Raji (cell line): ENCODE results near the gene TGFBR3.

Experiments
- POLR2A ChIP-seq: IDR thresholded peaks from 2 replicates; pipeline ENCODE4 v1.6.1; 2011; ENCODE audit warnings: low read depth, low read length, control low read depth; ENCODE audit not compliant: insufficient read depth

Gene TGFBR3

GRCh38 chr1:91684481-91685196 is 201.3 kb downstream of the TGFBR3 start:
- no peak for TF ChIP-seq POLR2A

GRCh38 chr1:91683598-91683951 is 202.4 kb downstream of the TGFBR3 start:
- no peak for TF ChIP-seq POLR2A

GRCh38 chr1:91682882-91683597 is 202.9 kb downstream of the TGFBR3 start:
- no peak for TF ChIP-seq POLR2A

GRCh38 chr1:91680556-91681155 is 205.3 kb downstream of the TGFBR3 start:
- no peak for TF ChIP-seq POLR2A

GRCh38 chr1:91679446-91679845 is 206.5 kb downstream of the TGFBR3 start:
- no peak for TF ChIP-seq POLR2A

- no peak for TF ChIP-seq POLR2A
Observed at GRCh38 chr1:91676030-91676429, 209.9 kb downstream of the TGFBR3 start.

GRCh38 chr1:91674107-91674506 is 211.8 kb downstream of the TGFBR3 start:
- no peak for TF ChIP-seq POLR2A

GRCh38 chr1:91673613-91674012 is 212.3 kb downstream of the TGFBR3 start:
- no peak for TF ChIP-seq POLR2A

GRCh38 chr1:91672601-91673161 is 213.3 kb downstream of the TGFBR3 start:
- TF ChIP-seq POLR2A: no peak

GRCh38 chr1:91670781-91671180 is 215.2 kb downstream of the TGFBR3 start:
- TF ChIP-seq POLR2A: no peak

GRCh38 chr1:91669584-91670350 is 216.2 kb downstream of the TGFBR3 start:
- no peak for TF ChIP-seq POLR2A

- TF ChIP-seq POLR2A: no peak
Observed at GRCh38 chr1:91661121-91661520, 224.8 kb downstream of the TGFBR3 start.

GRCh38 chr1:91660708-91661107 is 225.2 kb downstream of the TGFBR3 start:
- no peak for TF ChIP-seq POLR2A

- no peak for TF ChIP-seq POLR2A
Observed at GRCh38 chr1:91655912-91656449, 230.0 kb downstream of the TGFBR3 start.

- no peak for TF ChIP-seq POLR2A
Observed at GRCh38 chr1:91653183-91653582, 232.8 kb downstream of the TGFBR3 start.
